CD4-positive, alpha-beta T cell treated with Interferon alpha-2 for 1 hour (primary cell): Measurements from ENCODE around the gene CYP4F2.
"Not testable (repeated sequence)": the region's sequence is repeated elsewhere in the genome, so short reads cannot be mapped to it uniquely, and the experiment has no call there.

Experiments
- DNase-seq, 2 donors: peaks; one replicate each; pipeline ENCODE4 v3.0.0-alpha.2; 2020 to 2022

Gene CYP4F2

GRCh38 chr19:15843894-15844222 is 54.0 kb downstream of the CYP4F2 start:
- not testable (repeated sequence) for DNase-seq

GRCh38 chr19:15843203-15843893 is 54.5 kb downstream of the CYP4F2 start:
- peak in 1 of 2 donors; percentile 22 for DNase-seq

- DNase-seq = no peak
These were observed 55.9 kb downstream of the CYP4F2 start for GRCh38 chr19:15841875-15842569.

- no peak for DNase-seq
These were observed 57.0 kb downstream of the CYP4F2 start for GRCh38 chr19:15840833-15841232.

DNA sequence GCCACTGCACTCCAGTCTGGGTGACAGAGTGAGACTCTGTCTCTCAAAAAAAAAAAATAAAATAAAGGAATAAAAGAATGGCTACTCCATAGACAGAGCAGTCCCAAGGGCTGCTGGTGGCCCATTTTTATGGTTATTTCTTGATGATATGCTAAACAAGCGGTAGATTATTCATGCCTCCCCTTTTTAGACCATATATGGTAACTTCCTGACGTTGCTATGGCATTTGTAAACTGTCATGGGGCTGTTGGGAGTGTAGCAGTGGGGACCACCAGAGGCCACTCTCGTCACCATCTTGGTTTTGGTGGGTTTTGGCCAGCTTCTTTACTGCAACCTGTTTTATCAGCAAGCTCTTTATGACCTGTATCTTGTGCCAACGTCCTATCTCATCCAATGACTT is 58.0 kb downstream of the CYP4F2 start:
- DNase-seq = not testable (repeated sequence)

DNA sequence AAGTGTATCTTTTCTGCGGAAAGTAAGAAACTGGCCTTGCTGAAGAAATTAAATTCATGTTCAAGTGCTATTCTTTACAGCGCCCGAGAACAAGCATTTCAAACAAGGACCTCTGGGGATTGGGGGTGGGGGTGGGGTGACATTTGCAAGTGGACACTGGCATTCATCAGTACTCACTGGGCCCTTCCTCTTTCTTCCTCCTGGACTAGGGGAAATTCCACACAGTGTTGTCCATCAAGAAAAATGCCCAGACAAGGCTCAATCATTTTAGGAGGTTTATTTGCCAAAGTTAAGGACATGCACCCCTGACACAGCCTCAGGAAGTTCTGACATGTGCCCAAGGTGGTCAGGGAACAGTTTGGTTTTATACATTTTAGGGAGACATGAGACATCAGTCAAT is 59.5 kb downstream of the CYP4F2 start:
- DNase-seq = no peak

- DNase-seq = no peak
These were observed 60.6 kb downstream of the CYP4F2 start for GRCh38 chr19:15837221-15837731.

DNA sequence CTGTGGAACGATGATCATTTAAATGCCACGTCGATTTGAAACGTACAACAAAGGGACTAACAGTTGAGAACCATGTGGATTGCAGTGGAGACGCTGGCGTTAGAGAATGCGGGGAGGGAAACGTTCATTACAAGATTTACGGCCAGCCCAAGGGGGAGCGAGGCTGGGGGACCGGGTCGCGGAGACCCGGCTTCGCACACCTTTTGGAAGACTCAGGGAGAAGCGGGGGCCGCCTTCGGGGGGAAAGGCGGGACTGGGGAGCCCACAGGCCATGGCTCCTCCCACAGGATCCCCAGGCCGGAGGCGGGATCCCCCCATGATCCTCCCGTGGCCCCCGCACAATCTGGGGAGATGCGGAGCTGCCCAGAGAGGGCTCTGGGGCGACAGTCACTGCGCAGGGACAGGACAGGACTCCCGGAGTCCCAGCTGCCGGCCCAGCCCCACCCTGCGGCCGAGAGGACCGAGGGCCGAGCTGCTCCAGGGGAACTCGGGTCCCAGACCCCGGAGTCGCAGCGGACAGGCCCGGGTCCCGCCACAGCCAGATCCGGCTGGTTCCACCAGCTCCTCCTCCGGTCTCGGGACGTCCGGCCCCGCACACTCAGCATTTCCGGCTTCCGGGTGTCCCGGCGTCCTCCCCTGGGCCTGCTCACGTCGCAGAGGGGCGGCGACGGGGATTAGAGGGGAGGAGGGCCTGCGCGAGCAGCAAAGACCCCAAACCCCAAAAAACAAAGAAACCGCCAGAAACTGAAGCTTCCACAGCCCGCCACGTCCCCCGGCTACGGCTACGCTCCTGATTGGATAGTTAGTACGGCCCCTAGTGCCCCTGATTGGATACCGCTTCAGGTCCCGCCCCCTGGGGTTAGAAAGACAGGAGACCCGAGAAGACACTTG is 61.3 kb downstream of the CYP4F2 start:
- DNase-seq = peak; percentile 95 to 96

- DNase-seq = peak; percentile 64 to 84
These were observed 62.1 kb downstream of the CYP4F2 start for GRCh38 chr19:15835565-15836329.

GRCh38 chr19:15834232-15834631 is 63.6 kb downstream of the CYP4F2 start:
- not testable (repeated sequence) for DNase-seq

DNA sequence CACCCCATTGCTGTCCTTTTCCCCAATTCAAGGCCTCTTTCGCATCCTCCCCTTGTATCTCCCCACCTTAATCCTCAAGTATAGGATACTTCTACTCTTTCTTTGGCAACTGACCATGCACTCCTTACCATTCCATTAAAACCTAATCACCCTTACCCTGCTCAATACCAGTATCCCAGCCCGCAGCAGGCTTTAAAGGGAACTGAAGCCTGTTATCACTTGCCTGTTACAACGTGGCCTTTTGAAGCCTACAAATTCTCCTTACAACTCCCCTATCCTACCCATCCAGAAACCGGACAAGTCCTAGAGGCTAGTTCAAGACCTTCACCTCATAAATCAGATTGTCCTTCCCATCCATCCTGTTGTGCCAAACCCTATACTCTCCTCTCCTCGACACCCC is 66.2 kb downstream of the CYP4F2 start:
- no peak for DNase-seq

DNA sequence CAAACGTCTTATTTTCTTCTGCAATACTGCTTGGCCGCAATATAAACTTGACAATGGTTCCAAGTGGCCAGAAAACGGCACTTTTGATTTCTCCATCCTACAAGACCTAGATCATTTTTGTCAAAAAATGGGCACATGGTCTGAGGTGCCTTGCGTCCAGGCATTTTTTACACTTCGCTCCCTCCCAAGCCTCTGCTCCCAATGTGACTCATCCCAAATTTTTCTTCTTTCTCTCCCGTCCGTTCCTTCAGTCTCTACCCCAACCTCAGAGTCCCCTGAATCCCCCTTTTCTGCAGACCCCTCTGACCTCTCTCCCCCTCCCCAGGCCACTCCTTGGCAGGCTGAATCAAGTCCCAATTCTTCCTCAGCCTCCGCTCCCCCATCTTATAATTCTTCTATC is 68.1 kb downstream of the CYP4F2 start:
- DNase-seq = no peak

GRCh38 chr19:15829306-15829698 is 68.6 kb downstream of the CYP4F2 start:
- DNase-seq = no peak

- DNase-seq = not testable (repeated sequence)
These were observed 69.1 kb downstream of the CYP4F2 start for GRCh38 chr19:15828611-15829305.

- DNase-seq = no peak
These were observed 69.7 kb downstream of the CYP4F2 start for GRCh38 chr19:15828121-15828610.
